H1 (cell line): ENCODE measurements around the gene TFR2. TPM values are rescaled to one million over a fixed set of nuclear protein-coding genes. Genes with fewer than 3 reads are reported as not detected.

ENCODE experiments used
- HDAC2 ChIP-seq, 2 experiments: fragments of 300-600 bp in 1 of 2; sonication (generic) in 1 of 2; IDR thresholded peaks; 2 replicates each; pipeline ENCODE4 v1.6.1; 2011 to 2012; ENCODE audit warnings: low read depth in 2 of 2, low read length in 2 of 2, mild to moderate bottlenecking in 2 of 2, moderate library complexity in 2 of 2, borderline replicate concordance in 1 of 2, inconsistent platforms in 1 of 2
- POLR2A ChIP-seq, 2 experiments: IDR thresholded peaks; 1 replicate in 1 of 2; 2 replicates in 1 of 2; pipeline ENCODE4 v1.6.1; 2011; ENCODE audit warnings: low read depth in 2 of 2, low read length in 2 of 2, mild to moderate bottlenecking in 2 of 2; ENCODE audit errors: control extremely low read depth in 1 of 2
- RBBP5 ChIP-seq: IDR thresholded peaks from 2 replicates; pipeline ENCODE4 v1.7.1; 2012; ENCODE audit warnings: low read depth, mild to moderate bottlenecking, inconsistent platforms, low read length, moderate library complexity, borderline replicate concordance
- TEAD4 ChIP-seq: IDR thresholded peaks from 2 replicates; pipeline ENCODE4 v1.6.1; 2012; ENCODE audit warnings: low read depth, low read length, inconsistent platforms, mixed read lengths
- polyA plus RNA-seq, 7 experiments: library from polyadenylated mRNA; depleted of rRNA in 3 of 7; stranded (reverse) in 5 of 7; unstranded in 2 of 7; fragments of >200 nt in 5 of 7; fragments of 200-250 nt in 2 of 7; gene quantifications; 1 replicate in 5 of 7; 2 replicates in 1 of 7; 4 replicates in 1 of 7; pipeline versions ENCODE4 v1.2.1 to v1.2.3, GENCODE V29; 2011 to 2013; ENCODE audit warnings: missing spikeins in 2 of 7, mixed read lengths in 2 of 7
- total RNA-seq: library from RNA; stranded (reverse); fragmentation: NEBNext Ultra II Directional; extraction: Animal tissue kit (Norgen Biotek cat#: 25700); gene quantifications from 2 replicates; pipeline ENCODE4 v1.2.1, GENCODE V29; 2021

Gene TFR2
- total and polyA plus RNA-seq, 2 of the 8 experiments (the other 6 are each of a cell fraction or from before 2014, with no cell fraction given), result 4.6 to 5.7 TPM

GRCh38 chr7:100577507-100577906, 63.8 kb downstream of the TFR2 start (continued):
- TF ChIP-seq HDAC2 (IDR thresholded peaks at IDR 0.05; ENCODE audit: borderline replicate concordance in 1 of 2, low read depth in 2 of 2, low read length in 2 of 2) (no peak), POLR2A (IDR thresholded peaks at IDR 0.05; ENCODE audit: control extremely low read depth in 1 of 2, low read depth in 2 of 2, low read length in 2 of 2) (no peak), RBBP5 (no peak), TEAD4 (no peak)
